ENCODE measurements around the gene ARHGEF16.

GRCh38 chr1:3488432-3488831 lies 34.0 kb downstream of the ARHGEF16 start:
- no peak for TF ChIP-seq CTCF (IDR thresholded peaks at IDR 0.05)
- no peak for TF ChIP-seq POLR2AphosphoS5 (IDR thresholded peaks at IDR 0.05)
